H9 (cell line): Measurements from ENCODE around the gene AR. TPM values are rescaled to one million over a fixed set of nuclear protein-coding genes. Genes with fewer than 3 reads are reported as not detected.

Experiments
- DNase-seq: peaks from one replicate; pipeline ENCODE4 v3.0.0-alpha.2; 2017
- H2AFZ ChIP-seq: one replicate; pipeline ENCODE4 v1.6.1; 2013; ENCODE audit warnings: mild to moderate bottlenecking, low read length, control low read depth, moderate library complexity
- H2AK5ac ChIP-seq: 2 replicates; pipeline ENCODE4 v1.6.1; 2013; ENCODE audit warnings: low read length, control low read depth, mixed read lengths; ENCODE audit not compliant: insufficient read length
- H2BK120ac ChIP-seq: one replicate; pipeline ENCODE4 v1.6.1; 2013; ENCODE audit warnings: low read depth, mild to moderate bottlenecking, low read length, control low read depth, inconsistent platforms; ENCODE audit not compliant: poor library complexity, severe bottlenecking
- H2BK12ac ChIP-seq: 2 replicates; pipeline ENCODE4 v1.6.1; 2013; ENCODE audit warnings: low read length, control low read depth, mixed read lengths, low read depth; ENCODE audit not compliant: insufficient read length
- H2BK15ac ChIP-seq: 2 replicates; pipeline ENCODE4 v1.6.1; 2013; ENCODE audit warnings: low read depth, low read length, control low read depth
- H2BK20ac ChIP-seq: one replicate; pipeline ENCODE4 v1.6.1; 2013; ENCODE audit warnings: low read depth, mild to moderate bottlenecking, low read length, control low read depth, inconsistent platforms; ENCODE audit not compliant: poor library complexity, severe bottlenecking
- H2BK5ac ChIP-seq: 2 replicates; pipeline ENCODE4 v1.6.1; 2013; ENCODE audit warnings: low read length, control low read depth, mixed read lengths; ENCODE audit not compliant: insufficient read length
- H3K14ac ChIP-seq: 2 replicates; pipeline ENCODE4 v1.6.1; 2013; ENCODE audit warnings: low read length, control low read depth; ENCODE audit not compliant: insufficient read depth
- H3K18ac ChIP-seq: 2 replicates; pipeline ENCODE4 v1.6.1; 2013; ENCODE audit warnings: low read depth, mild to moderate bottlenecking, mixed read lengths, low read length, control low read depth; ENCODE audit not compliant: insufficient read length
- H3K23ac ChIP-seq: 2 replicates; pipeline ENCODE4 v1.6.1; 2013; ENCODE audit warnings: low read length, control low read depth, mixed read lengths, low read depth; ENCODE audit not compliant: insufficient read length
- H3K23me2 ChIP-seq: 2 replicates; pipeline ENCODE4 v1.6.1; 2013; ENCODE audit warnings: low read depth, mild to moderate bottlenecking, mixed read lengths, low read length, control low read depth; ENCODE audit not compliant: insufficient read length, poor library complexity, severe bottlenecking
- H3K27ac ChIP-seq: 2 replicates; pipeline ENCODE4 v1.5.1; 2013; ENCODE audit warnings: low read length, control low read depth, mixed read lengths, low read depth; ENCODE audit not compliant: insufficient read length
- H3K27me3 ChIP-seq: 2 replicates; pipeline ENCODE4 v1.6.1; 2013; ENCODE audit warnings: low read length, control low read depth, inconsistent platforms; ENCODE audit not compliant: insufficient read depth
- H3K4ac ChIP-seq: 2 replicates; pipeline ENCODE4 v1.6.1; 2013; ENCODE audit warnings: low read depth, mild to moderate bottlenecking, control low read depth, inconsistent platforms, low read length, moderate library complexity
- H3K4me1 ChIP-seq: 2 replicates; pipeline ENCODE4 v1.6.1; 2013; ENCODE audit warnings: low read length, control low read depth, inconsistent platforms; ENCODE audit not compliant: insufficient read depth
- H3K4me2 ChIP-seq: 2 replicates; pipeline ENCODE4 v1.6.1; 2013; ENCODE audit warnings: low read length, control low read depth, mixed read lengths; ENCODE audit not compliant: insufficient read length, insufficient read depth
- H3K56ac ChIP-seq: 2 replicates; pipeline ENCODE4 v1.6.1; 2013; ENCODE audit warnings: low read depth, mild to moderate bottlenecking, mixed read lengths, low read length, control low read depth; ENCODE audit not compliant: insufficient read length
- H3K79me1 ChIP-seq: 2 replicates; pipeline ENCODE4 v1.6.1; 2013; ENCODE audit warnings: low read depth, mild to moderate bottlenecking, moderate library complexity, low read length, control low read depth, inconsistent platforms; ENCODE audit not compliant: insufficient read depth, poor library complexity, severe bottlenecking
- H3K79me2 ChIP-seq: 2 replicates; pipeline ENCODE4 v1.6.1; 2013; ENCODE audit warnings: low read length, control low read depth, inconsistent platforms; ENCODE audit not compliant: insufficient read depth
- H3K9ac ChIP-seq: 2 replicates; pipeline ENCODE4 v1.6.1; 2013; ENCODE audit warnings: low read length, control low read depth, mixed read lengths; ENCODE audit not compliant: insufficient read length; ENCODE audit errors: extremely low read depth
- H3K9me3 ChIP-seq: one replicate; pipeline ENCODE4 v1.6.1; 2013; ENCODE audit warnings: low read depth, low read length, inconsistent platforms; ENCODE audit not compliant: control insufficient read depth
- H3T11ph ChIP-seq: one replicate; pipeline ENCODE4 v1.6.1; 2013; ENCODE audit warnings: mild to moderate bottlenecking, low read length, control low read depth, inconsistent platforms
- H4K20me1 ChIP-seq: one replicate; pipeline ENCODE4 v1.6.1; 2013; ENCODE audit not compliant: control insufficient read depth, insufficient read length, insufficient read depth
- H4K5ac ChIP-seq: 2 replicates; pipeline ENCODE4 v1.6.1; 2013; ENCODE audit warnings: low read depth, mild to moderate bottlenecking, mixed read lengths, low read length, control low read depth; ENCODE audit not compliant: insufficient read length
- H4K8ac ChIP-seq: replicated peaks from 2 replicates; pipeline ENCODE4 v1.6.1; 2013; ENCODE audit warnings: low read length, control low read depth, mixed read lengths, low read depth; ENCODE audit not compliant: insufficient read length
- H4K91ac ChIP-seq: 2 replicates; pipeline ENCODE4 v1.6.1; 2013; ENCODE audit warnings: low read depth, mild to moderate bottlenecking, moderate library complexity, mixed read lengths, low read length, control low read depth; ENCODE audit not compliant: insufficient read length
- H3K27ac Mint-ChIP-seq, 3 experiments: 2 replicates in 2 of 3; 3 replicates in 1 of 3; pipeline ENCODE4 v1.8.0; 2020 to 2021; ENCODE audit warnings: mixed read lengths in 3 of 3, mild to moderate bottlenecking in 1 of 3, moderate library complexity in 1 of 3
- H3K27me3 Mint-ChIP-seq: 2 replicates; pipeline ENCODE4 v1.8.0; 2021; ENCODE audit warnings: low read depth, mild to moderate bottlenecking, moderate library complexity, mixed read lengths
- H3K36me3 Mint-ChIP-seq, 3 experiments: 2 replicates in 2 of 3; 3 replicates in 1 of 3; pipeline ENCODE4 v1.8.0; 2020 to 2021; ENCODE audit warnings: low read depth in 3 of 3, mixed read lengths in 3 of 3; ENCODE audit not compliant: insufficient read depth in 1 of 3
- H3K4me1 Mint-ChIP-seq, 2 experiments: 2 replicates each; pipeline ENCODE4 v1.8.0; 2020; ENCODE audit warnings: mixed read lengths in 2 of 2
- H3K4me3 Mint-ChIP-seq, 2 experiments: 2 replicates in 1 of 2; 3 replicates in 1 of 2; pipeline ENCODE4 v1.8.0; 2020 to 2021; ENCODE audit warnings: mild to moderate bottlenecking in 2 of 2, mixed read lengths in 2 of 2, moderate library complexity in 1 of 2
- H3K9me3 Mint-ChIP-seq, 2 experiments: 2 replicates in 1 of 2; 3 replicates in 1 of 2; pipeline ENCODE4 v1.8.0; 2020; ENCODE audit warnings: mild to moderate bottlenecking in 2 of 2, mixed read lengths in 2 of 2, moderate library complexity in 1 of 2
- WGBS: extraction: QIAGEN DNeasy Blood & Tissue Kit; methylation state at CpG from one replicate; pipeline ENCODE4 v1.1.7; 2013; ENCODE audit warnings: missing lambda C conversion rate, low lambda C conversion rate, mixed read lengths; ENCODE audit not compliant: insufficient read length; ENCODE audit errors: extremely low coverage; 5-methylcytosine and 5-hydroxymethylcytosine counted together
- total RNA-seq: library from RNA; stranded (reverse); gene quantifications from 2 replicates; pipeline ENCODE4 v1.2.1, GENCODE V29; 2021
- TF ChIP-seq, protein P1 (sequence below): fragments of 200-600 bp; sonication (generic); conservative IDR thresholded peaks from 3 replicates; pipeline ENCODE4 v1.8.0; 2021; ENCODE audit warnings: antibody characterized with exemption, mild to moderate bottlenecking

Gene AR
- total RNA-seq, 1 experiment from 2014 or later: 3.5 TPM

DNA sequence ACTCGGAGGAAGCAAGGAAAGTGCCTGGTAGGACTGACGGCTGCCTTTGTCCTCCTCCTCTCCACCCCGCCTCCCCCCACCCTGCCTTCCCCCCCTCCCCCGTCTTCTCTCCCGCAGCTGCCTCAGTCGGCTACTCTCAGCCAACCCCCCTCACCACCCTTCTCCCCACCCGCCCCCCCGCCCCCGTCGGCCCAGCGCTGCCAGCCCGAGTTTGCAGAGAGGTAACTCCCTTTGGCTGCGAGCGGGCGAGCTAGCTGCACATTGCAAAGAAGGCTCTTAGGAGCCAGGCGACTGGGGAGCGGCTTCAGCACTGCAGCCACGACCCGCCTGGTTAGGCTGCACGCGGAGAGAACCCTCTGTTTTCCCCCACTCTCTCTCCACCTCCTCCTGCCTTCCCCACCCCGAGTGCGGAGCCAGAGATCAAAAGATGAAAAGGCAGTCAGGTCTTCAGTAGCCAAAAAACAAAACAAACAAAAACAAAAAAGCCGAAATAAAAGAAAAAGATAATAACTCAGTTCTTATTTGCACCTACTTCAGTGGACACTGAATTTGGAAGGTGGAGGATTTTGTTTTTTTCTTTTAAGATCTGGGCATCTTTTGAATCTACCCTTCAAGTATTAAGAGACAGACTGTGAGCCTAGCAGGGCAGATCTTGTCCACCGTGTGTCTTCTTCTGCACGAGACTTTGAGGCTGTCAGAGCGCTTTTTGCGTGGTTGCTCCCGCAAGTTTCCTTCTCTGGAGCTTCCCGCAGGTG lies 637 bp downstream of the AR start:
- TF ChIP-seq, protein P1, sequence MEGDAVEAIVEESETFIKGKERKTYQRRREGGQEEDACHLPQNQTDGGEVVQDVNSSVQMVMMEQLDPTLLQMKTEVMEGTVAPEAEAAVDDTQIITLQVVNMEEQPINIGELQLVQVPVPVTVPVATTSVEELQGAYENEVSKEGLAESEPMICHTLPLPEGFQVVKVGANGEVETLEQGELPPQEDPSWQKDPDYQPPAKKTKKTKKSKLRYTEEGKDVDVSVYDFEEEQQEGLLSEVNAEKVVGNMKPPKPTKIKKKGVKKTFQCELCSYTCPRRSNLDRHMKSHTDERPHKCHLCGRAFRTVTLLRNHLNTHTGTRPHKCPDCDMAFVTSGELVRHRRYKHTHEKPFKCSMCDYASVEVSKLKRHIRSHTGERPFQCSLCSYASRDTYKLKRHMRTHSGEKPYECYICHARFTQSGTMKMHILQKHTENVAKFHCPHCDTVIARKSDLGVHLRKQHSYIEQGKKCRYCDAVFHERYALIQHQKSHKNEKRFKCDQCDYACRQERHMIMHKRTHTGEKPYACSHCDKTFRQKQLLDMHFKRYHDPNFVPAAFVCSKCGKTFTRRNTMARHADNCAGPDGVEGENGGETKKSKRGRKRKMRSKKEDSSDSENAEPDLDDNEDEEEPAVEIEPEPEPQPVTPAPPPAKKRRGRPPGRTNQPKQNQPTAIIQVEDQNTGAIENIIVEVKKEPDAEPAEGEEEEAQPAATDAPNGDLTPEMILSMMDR: no peak
- H2BK20ac ChIP-seq: no peak overlapping the region

More for the DNA sequence above, 637 bp downstream of the AR start:
- H2BK12ac ChIP-seq: no peak overlapping the region
- no peaks in the 10 kb centered on the region for H3K27me3 ChIP-seq
- H2BK5ac ChIP-seq: no peak overlapping the region
- H2BK120ac ChIP-seq: no peak overlapping the region
- no peak overlapping the region for H3K4ac ChIP-seq
- peaks cover 0 to 9% (median 7%) of the 10 kb centered on the region in 3 experiments; a peak in 6 of 7 replicates for H3K36me3 Mint-ChIP-seq
- H4K8ac ChIP-seq: no peak overlapping the region
- peak overlapping the region; percentile 72 for H3K4me2 ChIP-seq
- peaks cover 13 to 21% of the 10 kb centered on the region in 2 experiments for H3K4me1 Mint-ChIP-seq
- H3K79me1 ChIP-seq: no peaks in the 10 kb centered on the region
- peaks cover 9% of the 10 kb centered on the region for H3K23me2 ChIP-seq
- H3K56ac ChIP-seq: no peak overlapping the region
- no peak overlapping the region for H4K91ac ChIP-seq
- no peak overlapping the region for H3K18ac ChIP-seq
- peaks cover 41% of the 10 kb centered on the region for H3K27me3 Mint-ChIP-seq
- H3K23ac ChIP-seq: no peak overlapping the region
- H3K4me3 Mint-ChIP-seq: peak overlapping the region; percentile 67 to 88
- H3T11ph ChIP-seq: no peak overlapping the region
- DNase-seq: peak; percentile 41
- H3K9ac ChIP-seq: no peak overlapping the region
- H3K27ac Mint-ChIP-seq: no peak overlapping the region
- no peaks in the 10 kb centered on the region for H3K79me2 ChIP-seq
- no peaks in the 10 kb centered on the region for H4K20me1 ChIP-seq
- peaks cover 53 to 64% of the 10 kb centered on the region in 2 experiments for H3K9me3 Mint-ChIP-seq
- no CpG with 5 or more reads among the region's 30 CpGs for WGBS
- no peak overlapping the region for H2BK15ac ChIP-seq
- H3K9me3 ChIP-seq: peaks cover 22% of the 10 kb centered on the region
- no peak overlapping the region for H4K5ac ChIP-seq
- no peak overlapping the region for H3K14ac ChIP-seq
- H3K4me1 ChIP-seq: no peaks in the 10 kb centered on the region; the same call in 1 of the 2 replicates
- H2AK5ac ChIP-seq: no peak overlapping the region
- H3K27ac ChIP-seq: no peak overlapping the region
- H2AFZ ChIP-seq: no peak overlapping the region
